Activated CD4-positive, CD25-positive, alpha-beta regulatory T cell (primary cell): ENCODE measurements around the gene LBHD1.
"Not testable (repeated sequence)": the region's sequence is repeated elsewhere in the genome, so short reads cannot be mapped to it uniquely, and the experiment has no call there.

Experiments used
- DNase-seq, 4 experiments: peaks; one replicate each; lab custom pipeline; 2025; lab: John Stamatoyannopoulos, UW

Gene LBHD1

DNA sequence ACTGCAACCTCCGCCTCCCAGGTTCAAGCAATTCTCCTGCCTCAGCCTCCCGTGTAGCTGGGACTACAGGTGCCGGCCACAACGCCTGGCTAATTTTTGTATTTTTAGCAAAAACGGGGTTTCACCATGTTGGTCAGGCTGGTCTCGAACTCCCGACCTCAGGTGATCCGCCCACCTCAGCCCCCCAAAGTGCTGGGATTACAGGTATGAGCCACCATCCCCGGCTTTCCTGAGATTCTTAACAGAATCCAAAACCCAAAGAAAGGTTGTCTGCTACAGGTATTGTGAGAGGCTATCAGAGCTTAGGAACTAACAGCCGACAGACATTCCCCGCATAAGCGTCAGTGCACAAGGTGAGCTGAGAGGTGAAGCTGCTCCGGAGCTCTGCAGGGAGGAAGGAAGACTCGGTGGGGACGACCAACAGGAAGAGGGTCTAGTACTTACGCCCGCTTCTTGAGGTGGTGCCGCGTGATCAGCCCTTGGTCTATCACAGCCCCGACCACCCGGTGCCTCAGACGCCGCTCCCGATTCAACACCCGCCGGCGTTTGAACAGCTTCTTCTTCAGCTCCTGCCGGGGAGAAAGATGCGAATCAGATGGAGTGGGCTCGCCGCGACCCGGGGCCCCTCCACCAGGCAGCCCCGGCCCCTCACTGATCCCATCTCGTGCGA is 7.5 kb downstream of the LBHD1 start:
- peak in 3 of 4 experiments; percentile 26 to 56 (median 42) for DNase-seq

- no peak for DNase-seq
These were observed 15.2 kb downstream of the LBHD1 start for GRCh38 chr11:62656796-62657429.

- no peak for DNase-seq
These were observed 17.8 kb downstream of the LBHD1 start for GRCh38 chr11:62654297-62654696.

DNA sequence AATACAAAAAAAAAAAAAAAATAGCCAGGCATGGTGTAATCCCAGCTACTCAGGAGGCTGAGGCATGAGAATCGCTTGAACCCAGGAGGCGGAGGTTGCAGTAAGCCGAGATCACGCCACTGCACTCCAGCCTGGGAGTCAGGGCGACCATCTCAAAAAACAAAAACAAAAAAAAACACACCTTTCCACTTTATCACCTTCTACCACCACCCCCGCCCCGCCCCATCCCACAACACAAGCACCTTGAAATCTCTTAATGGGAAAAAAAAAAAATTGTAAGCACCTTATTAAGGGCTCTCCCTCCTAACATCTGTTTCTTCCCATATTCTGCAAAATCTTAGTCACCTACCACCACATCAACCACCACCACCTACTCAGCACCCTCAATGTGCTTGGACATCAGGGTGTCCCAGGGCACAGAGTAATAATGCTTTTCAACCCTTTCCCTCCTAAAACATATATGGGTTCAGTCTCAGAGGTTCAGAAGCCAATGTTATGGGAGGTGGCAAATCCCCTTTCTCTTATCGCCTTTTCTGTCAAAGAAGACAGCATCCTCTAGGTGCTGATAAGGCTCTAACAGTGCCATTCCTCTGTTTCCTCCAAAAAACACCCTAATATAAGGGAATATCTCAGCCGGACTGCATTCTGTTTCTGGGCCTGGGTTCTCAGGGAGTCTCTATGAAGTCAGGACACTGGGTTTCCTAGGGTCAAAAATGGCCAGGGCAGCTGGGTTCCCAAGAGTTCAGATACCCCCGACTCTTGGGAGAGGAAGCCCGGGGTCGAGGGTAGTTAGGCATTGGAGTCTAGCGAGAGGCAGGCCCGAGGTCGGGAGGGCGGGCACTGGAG is 19.7 kb downstream of the LBHD1 start:
- DNase-seq, result no peak

DNA sequence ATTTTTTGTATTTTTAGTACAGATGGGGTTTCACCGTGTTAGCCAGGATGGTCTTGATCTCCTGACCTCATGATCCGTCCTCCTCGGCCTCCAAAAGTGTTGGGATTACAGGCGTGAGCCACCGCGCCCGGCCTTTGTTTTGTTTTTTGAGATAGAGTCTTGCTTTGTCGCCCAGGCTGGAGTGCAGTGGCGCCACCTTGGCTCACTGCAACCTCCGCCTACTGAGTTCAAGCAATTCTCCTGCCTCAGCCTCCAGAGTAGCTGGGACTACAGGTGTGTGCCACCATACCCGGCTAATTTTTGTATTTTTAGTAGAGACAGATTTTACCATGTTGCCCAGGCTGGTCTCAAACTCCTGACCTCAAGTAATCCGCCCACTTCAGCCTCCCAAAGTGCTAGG is 21.8 kb downstream of the LBHD1 start:
- not testable (repeated sequence) for DNase-seq

- DNase-seq, result no peak
These were observed 22.6 kb downstream of the LBHD1 start for GRCh38 chr11:62649486-62649885.

DNA sequence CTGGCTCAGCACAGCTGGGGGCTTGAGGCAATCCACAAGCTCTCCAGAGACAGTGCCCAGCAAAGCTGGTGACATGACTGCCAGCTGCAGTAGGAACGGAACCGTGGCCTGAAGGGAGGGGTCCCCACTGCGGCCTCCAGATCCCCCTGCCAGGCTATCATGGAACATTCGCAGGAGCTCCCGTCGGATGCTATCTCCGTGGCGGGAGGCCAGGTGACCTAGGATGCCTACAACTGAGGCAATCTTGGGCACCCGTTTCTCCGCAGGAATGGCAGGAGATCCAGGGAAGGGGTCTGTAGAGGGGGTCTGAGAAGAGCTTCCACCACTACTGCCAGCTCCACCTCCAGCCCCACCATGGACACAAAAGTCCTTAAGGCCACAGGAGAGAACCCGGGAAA is 23.1 kb downstream of the LBHD1 start:
- no peak for DNase-seq

DNA sequence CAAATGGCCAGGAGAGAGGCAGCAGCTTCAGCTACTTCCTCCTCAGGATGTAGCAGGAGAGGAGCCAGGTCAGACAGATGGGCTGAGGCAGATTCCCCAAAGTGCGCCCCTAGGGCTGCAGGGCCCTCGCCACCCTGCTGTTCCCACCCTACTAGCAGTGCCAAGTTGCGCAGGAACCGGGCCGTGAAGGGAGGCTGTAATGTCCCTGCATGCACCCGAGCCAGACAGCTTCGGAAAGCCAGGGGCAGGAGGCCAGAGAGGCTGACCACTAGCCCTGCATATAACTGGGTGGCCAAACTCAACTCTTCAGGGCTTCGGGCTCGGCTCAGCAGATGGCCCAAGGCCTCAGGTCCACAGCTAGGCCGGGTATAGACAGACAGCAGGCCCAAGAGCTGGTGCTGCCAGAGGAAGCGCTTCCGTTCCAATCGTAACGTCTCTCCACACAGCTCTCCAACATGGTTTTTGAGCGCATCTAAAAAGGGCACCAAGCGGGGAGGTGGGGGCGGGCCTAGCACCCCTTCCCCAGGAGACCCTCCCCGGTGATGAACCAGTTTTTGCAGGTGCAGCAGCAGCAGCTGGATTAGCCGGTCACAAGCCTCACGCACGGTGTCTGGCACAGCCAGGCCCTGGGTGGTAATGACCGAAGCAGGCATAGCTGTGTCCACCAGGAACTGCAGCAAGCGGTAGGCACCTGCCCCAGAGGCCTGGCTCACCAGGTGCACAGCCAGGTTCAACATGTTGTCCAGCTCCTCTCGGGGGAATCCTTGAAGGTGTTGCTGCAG is 23.7 kb downstream of the LBHD1 start:
- no peak for DNase-seq

GRCh38 chr11:62647609-62648005 is 24.5 kb downstream of the LBHD1 start:
- no peak for DNase-seq

GRCh38 chr11:62646825-62647608 is 25.1 kb downstream of the LBHD1 start:
- no peak for DNase-seq

DNA sequence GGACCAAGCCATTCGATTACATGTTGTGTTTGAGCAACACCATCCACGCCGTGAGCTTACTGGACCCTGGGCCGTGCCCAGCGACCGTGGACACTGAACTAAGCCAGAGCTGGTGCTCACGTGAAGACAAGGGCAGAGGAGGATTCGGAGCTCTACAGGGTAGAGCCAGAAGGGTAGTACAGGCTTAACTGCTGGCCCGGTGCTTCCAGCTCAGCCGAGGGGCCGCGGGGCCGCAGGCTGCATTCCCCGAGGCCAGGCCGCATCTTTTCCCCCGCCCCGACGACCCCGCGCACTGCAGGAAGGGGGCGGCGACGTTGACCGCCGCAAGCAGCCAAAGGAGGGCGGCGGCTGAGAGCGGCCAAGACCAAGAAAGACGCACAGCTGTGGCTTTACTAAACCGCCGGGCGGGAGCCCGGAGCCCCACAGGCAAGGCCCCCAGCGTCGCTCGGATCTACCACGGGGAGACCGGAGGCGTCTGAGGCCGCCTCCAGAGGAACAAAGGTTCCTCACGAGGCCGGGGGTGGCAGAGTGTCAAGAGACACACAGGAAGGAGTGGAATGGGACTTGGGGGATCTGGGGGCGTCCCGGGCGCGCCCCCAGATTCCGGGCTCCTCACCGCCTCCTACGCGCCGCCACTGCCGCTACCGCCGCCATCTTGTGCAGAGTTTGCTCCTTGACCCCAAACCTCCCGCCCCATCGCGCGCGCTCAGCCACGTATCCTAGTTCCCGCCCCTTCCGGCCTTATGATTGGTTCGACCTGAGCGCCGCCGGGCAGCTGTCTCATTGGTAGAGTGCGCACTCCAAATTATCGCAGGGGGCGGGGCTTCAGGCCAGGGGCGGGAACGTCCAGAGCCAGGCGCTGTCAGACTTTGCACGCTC is 25.9 kb downstream of the LBHD1 start, which contains the start of gene GANAB:
GANAB (minus strand) TSS at position 668 of the 879 bp plus-strand sequence; CDS start at position 654, 14 bp downstream.
- DNase-seq, result peak; percentile 96 to 99 (median 98)

DNA sequence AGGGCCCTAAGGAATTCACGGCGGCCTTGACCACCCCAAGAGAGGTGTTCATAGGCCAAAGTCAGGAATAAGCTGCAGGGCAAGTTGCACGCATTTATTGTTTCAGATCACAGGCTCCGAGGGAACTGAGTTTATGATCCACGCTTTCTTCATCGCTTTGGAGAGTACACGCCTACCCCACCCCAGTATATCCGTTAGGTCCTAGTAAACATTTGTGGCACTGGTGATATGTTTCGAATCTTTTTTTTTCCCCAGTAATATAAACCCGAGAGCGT is 26.5 kb downstream of the LBHD1 start:
- no peak for DNase-seq

DNA sequence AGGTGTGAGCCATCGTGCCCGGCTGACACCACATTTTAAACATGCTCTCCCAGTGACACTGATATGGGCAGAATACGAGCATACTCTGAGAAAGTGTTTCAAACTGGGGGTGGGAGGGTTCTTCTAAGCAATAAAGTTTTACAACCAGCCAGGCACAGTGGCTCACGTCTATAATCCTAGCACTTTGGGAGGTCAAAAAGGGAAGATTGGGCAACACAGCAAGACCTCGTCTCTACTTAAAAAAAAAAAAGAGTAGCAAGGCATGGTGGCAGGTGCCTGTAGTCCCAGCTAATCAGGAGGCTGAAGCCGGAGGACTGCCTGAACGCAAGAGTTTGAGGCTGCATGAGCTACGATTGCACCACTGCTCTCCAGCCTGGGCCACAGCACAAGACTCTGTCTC is 27.8 kb downstream of the LBHD1 start:
- DNase-seq, result no peak

DNA sequence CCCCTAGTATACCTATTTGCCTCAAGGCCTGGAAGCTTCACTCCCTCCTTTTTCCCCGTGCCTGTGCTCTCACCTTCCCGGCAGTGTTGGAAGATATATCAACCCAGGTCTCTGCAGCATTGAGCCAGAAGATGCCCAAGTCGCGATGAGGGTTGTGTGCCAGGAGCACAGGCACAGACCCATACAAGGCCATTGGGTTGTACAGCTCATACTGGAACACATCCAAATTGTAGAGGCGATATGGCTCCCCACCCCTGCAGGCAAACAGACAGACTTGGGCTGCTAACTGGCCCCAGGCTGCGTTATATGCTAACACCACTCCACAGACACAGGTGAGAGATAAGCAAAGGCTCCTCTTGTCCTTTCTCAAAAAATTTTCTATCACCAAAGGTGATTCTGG is 39.6 kb downstream of the LBHD1 start:
- no peak for DNase-seq

GRCh38 chr11:62627713-62628112 is 44.4 kb downstream of the LBHD1 start:
- no peak for DNase-seq

- DNase-seq, result no peak
These were observed 49.5 kb downstream of the LBHD1 start for GRCh38 chr11:62622476-62623089.

- peak; percentile 87 to 95 (median 90) for DNase-seq
These were observed 50.2 kb downstream of the LBHD1 start, which contains the start of gene B3GAT3 for GRCh38 chr11:62621567-62622470. Gene B3GAT3 (minus strand): TSS chr11:62621986. CDS start chr11:62621947, 39 bp downstream.

DNA sequence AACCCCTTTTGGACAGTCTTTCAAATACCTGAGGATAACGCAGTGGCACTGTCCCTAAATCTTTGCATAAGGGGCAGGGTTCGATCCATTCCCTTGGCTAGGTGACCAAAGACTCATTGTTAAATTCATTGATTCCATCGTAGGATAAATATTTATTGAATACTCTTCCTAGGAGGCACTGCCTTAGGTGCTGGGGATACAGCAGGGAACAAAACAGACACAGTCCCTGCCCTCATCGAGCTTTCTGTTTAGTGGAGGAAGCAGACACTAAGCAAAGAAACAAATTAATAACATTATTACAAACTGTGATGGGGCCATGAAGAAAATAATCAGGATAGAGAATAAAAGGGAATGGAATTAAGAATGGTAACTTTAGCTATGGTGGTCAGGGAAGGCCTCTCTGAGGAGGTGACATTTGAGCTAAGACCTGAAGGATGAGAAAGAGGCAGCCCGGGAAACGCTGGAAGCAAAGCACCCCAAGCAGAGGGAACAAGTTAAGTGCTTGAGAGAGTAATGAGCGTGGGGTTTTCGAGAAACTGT is 51.0 kb downstream of the LBHD1 start:
- DNase-seq, result no peak
